ENCODE measurements around the gene CLDN10. TPM values are rescaled to one million over a fixed set of nuclear protein-coding genes. Genes with fewer than 3 reads are reported as not detected.

CLDN10 gene
- total and polyA plus RNA-seq, 2 donors = 0.94 to 1.1 TPM

GRCh38 chr13:95570016-95570415 lies 17.5 kb downstream of the CLDN10 start:
- Histone ChIP-seq H3K4me1 (ENCODE audit: control insufficient read depth in 2 of 2, insufficient read depth in 2 of 2, low read length in 2 of 2) (no peaks in the 10 kb centered on the region), H3K27me3 (ENCODE audit: control insufficient read depth in 2 of 2, insufficient read depth in 1 of 2, low read length in 1 of 2) (no peaks in the 10 kb centered on the region), H3K36me3 (ENCODE audit: control insufficient read depth in 2 of 2, insufficient read depth in 2 of 2, low read length in 1 of 2) (no peaks in the 10 kb centered on the region), H3K4me3 (ENCODE audit: low read length in 2 of 2) (no peak overlapping the region), H3K9me3 (ENCODE audit: control insufficient read depth in 2 of 2, insufficient read depth in 1 of 2, low read length in 1 of 2) (no peaks in the 10 kb centered on the region), H3K27ac (ENCODE audit: low read depth in 1 of 2, low read length in 1 of 2) (no peak overlapping the region)
- 94% methylated on average over 5 of the region's 5 CpGs for WGBS
- no peak for DNase-seq (ENCODE audit: low read depth in 6 of 9, low spot score in 9 of 9)

GRCh38 chr13:95571941-95572340 lies 19.4 kb downstream of the CLDN10 start:
- H3K27ac ChIP-seq (ENCODE audit: low read depth in 1 of 2, low read length in 1 of 2) = no peak overlapping the region
- no peaks in the 10 kb centered on the region for H3K9me3 ChIP-seq (ENCODE audit: control insufficient read depth in 2 of 2, insufficient read depth in 1 of 2, low read length in 1 of 2)
- H3K4me1 ChIP-seq (ENCODE audit: control insufficient read depth in 2 of 2, insufficient read depth in 2 of 2, low read length in 2 of 2) = no peaks in the 10 kb centered on the region
- H3K4me3 ChIP-seq (ENCODE audit: low read length in 2 of 2) = no peak overlapping the region
- no peaks in the 10 kb centered on the region for H3K27me3 ChIP-seq (ENCODE audit: control insufficient read depth in 2 of 2, insufficient read depth in 1 of 2, low read length in 1 of 2)
- 95% methylated on average over 6 of the region's 6 CpGs for WGBS
- H3K36me3 ChIP-seq (ENCODE audit: control insufficient read depth in 2 of 2, insufficient read depth in 2 of 2, low read length in 1 of 2) = no peaks in the 10 kb centered on the region
- DNase-seq (ENCODE audit: low read depth in 6 of 9, low spot score in 9 of 9) = no peak

GRCh38 chr13:95573221-95573620 lies 20.7 kb downstream of the CLDN10 start:
- Histone ChIP-seq H3K9me3 (ENCODE audit: control insufficient read depth in 2 of 2, insufficient read depth in 1 of 2, low read length in 1 of 2) (no peaks in the 10 kb centered on the region), H3K4me1 (ENCODE audit: control insufficient read depth in 2 of 2, insufficient read depth in 2 of 2, low read length in 2 of 2) (no peaks in the 10 kb centered on the region), H3K27me3 (ENCODE audit: control insufficient read depth in 2 of 2, insufficient read depth in 1 of 2, low read length in 1 of 2) (no peaks in the 10 kb centered on the region), H3K27ac (ENCODE audit: low read depth in 1 of 2, low read length in 1 of 2) (no peak overlapping the region), H3K4me3 (ENCODE audit: low read length in 2 of 2) (no peak overlapping the region), H3K36me3 (ENCODE audit: control insufficient read depth in 2 of 2, insufficient read depth in 2 of 2, low read length in 1 of 2) (no peaks in the 10 kb centered on the region)
- 95% methylated on average over 4 of the region's 4 CpGs for WGBS
- no peak for DNase-seq (ENCODE audit: low read depth in 6 of 9, low spot score in 9 of 9)

- no peaks in the 10 kb centered on the region for H3K27me3 ChIP-seq (ENCODE audit: control insufficient read depth in 2 of 2, insufficient read depth in 1 of 2, low read length in 1 of 2)
- no peaks in the 10 kb centered on the region for H3K9me3 ChIP-seq (ENCODE audit: control insufficient read depth in 2 of 2, insufficient read depth in 1 of 2, low read length in 1 of 2)
- no peaks in the 10 kb centered on the region for H3K4me1 ChIP-seq (ENCODE audit: control insufficient read depth in 2 of 2, insufficient read depth in 2 of 2, low read length in 2 of 2)
- DNase-seq (ENCODE audit: low read depth in 6 of 9, low spot score in 9 of 9) = no peak
- H3K27ac ChIP-seq (ENCODE audit: low read depth in 1 of 2, low read length in 1 of 2) = no peak overlapping the region
- 95% methylated on average over 3 of the region's 3 CpGs for WGBS
- no peaks in the 10 kb centered on the region for H3K36me3 ChIP-seq (ENCODE audit: control insufficient read depth in 2 of 2, insufficient read depth in 2 of 2, low read length in 1 of 2)
- no peak overlapping the region for H3K4me3 ChIP-seq (ENCODE audit: low read length in 2 of 2)
Measured at GRCh38 chr13:95579303-95579702, 26.8 kb downstream of the CLDN10 start.

- Histone ChIP-seq H3K4me3 (ENCODE audit: low read length in 2 of 2) (no peak overlapping the region), H3K27me3 (ENCODE audit: control insufficient read depth in 2 of 2, insufficient read depth in 1 of 2, low read length in 1 of 2) (no peaks in the 10 kb centered on the region), H3K4me1 (ENCODE audit: control insufficient read depth in 2 of 2, insufficient read depth in 2 of 2, low read length in 2 of 2) (no peaks in the 10 kb centered on the region), H3K27ac (ENCODE audit: low read depth in 1 of 2, low read length in 1 of 2) (no peak overlapping the region), H3K36me3 (ENCODE audit: control insufficient read depth in 2 of 2, insufficient read depth in 2 of 2, low read length in 1 of 2) (no peaks in the 10 kb centered on the region), H3K9me3 (ENCODE audit: control insufficient read depth in 2 of 2, insufficient read depth in 1 of 2, low read length in 1 of 2) (peaks cover 0 to 4% of the 10 kb centered on the region in 2 donors)
- DNase-seq (ENCODE audit: low read depth in 6 of 9, low spot score in 9 of 9) = no peak
- WGBS = 98% methylated on average over 4 of the region's 4 CpGs
Measured at GRCh38 chr13:95585867-95586266, 33.3 kb downstream of the CLDN10 start.

GRCh38 chr13:95588134-95588533 lies 35.6 kb downstream of the CLDN10 start:
- no peaks in the 10 kb centered on the region for H3K4me1 ChIP-seq (ENCODE audit: control insufficient read depth in 2 of 2, insufficient read depth in 2 of 2, low read length in 2 of 2)
- DNase-seq (ENCODE audit: low read depth in 6 of 9, low spot score in 9 of 9) = no peak
- no peaks in the 10 kb centered on the region for H3K27me3 ChIP-seq (ENCODE audit: control insufficient read depth in 2 of 2, insufficient read depth in 1 of 2, low read length in 1 of 2)
- 95% methylated on average over 3 of the region's 3 CpGs for WGBS
- peaks cover 0 to 4% of the 10 kb centered on the region in 2 donors for H3K9me3 ChIP-seq (ENCODE audit: control insufficient read depth in 2 of 2, insufficient read depth in 1 of 2, low read length in 1 of 2)
- H3K36me3 ChIP-seq (ENCODE audit: control insufficient read depth in 2 of 2, insufficient read depth in 2 of 2, low read length in 1 of 2) = no peaks in the 10 kb centered on the region
- no peak overlapping the region for H3K4me3 ChIP-seq (ENCODE audit: low read length in 2 of 2)
- H3K27ac ChIP-seq (ENCODE audit: low read depth in 1 of 2, low read length in 1 of 2) = no peak overlapping the region

GRCh38 chr13:95588721-95589120 lies 36.2 kb downstream of the CLDN10 start:
- Histone ChIP-seq H3K27me3 (ENCODE audit: control insufficient read depth in 2 of 2, insufficient read depth in 1 of 2, low read length in 1 of 2) (no peaks in the 10 kb centered on the region), H3K4me3 (ENCODE audit: low read length in 2 of 2) (no peak overlapping the region), H3K27ac (ENCODE audit: low read depth in 1 of 2, low read length in 1 of 2) (no peak overlapping the region), H3K9me3 (ENCODE audit: control insufficient read depth in 2 of 2, insufficient read depth in 1 of 2, low read length in 1 of 2) (peaks cover 0 to 4% of the 10 kb centered on the region in 2 donors), H3K4me1 (ENCODE audit: control insufficient read depth in 2 of 2, insufficient read depth in 2 of 2, low read length in 2 of 2) (no peaks in the 10 kb centered on the region), H3K36me3 (ENCODE audit: control insufficient read depth in 2 of 2, insufficient read depth in 2 of 2, low read length in 1 of 2) (no peaks in the 10 kb centered on the region)
- DNase-seq (ENCODE audit: low read depth in 6 of 9, low spot score in 9 of 9) = no peak
- 99% methylated on average over 2 of the region's 2 CpGs for WGBS

GRCh38 chr13:95593462-95593861 lies 40.9 kb downstream of the CLDN10 start:
- Histone ChIP-seq H3K36me3 (ENCODE audit: control insufficient read depth in 2 of 2, insufficient read depth in 2 of 2, low read length in 1 of 2) (no peaks in the 10 kb centered on the region), H3K4me3 (ENCODE audit: low read length in 2 of 2) (no peak overlapping the region), H3K4me1 (ENCODE audit: control insufficient read depth in 2 of 2, insufficient read depth in 2 of 2, low read length in 2 of 2) (no peaks in the 10 kb centered on the region), H3K27ac (ENCODE audit: low read depth in 1 of 2, low read length in 1 of 2) (no peak overlapping the region), H3K27me3 (ENCODE audit: control insufficient read depth in 2 of 2, insufficient read depth in 1 of 2, low read length in 1 of 2) (no peaks in the 10 kb centered on the region), H3K9me3 (ENCODE audit: control insufficient read depth in 2 of 2, insufficient read depth in 1 of 2, low read length in 1 of 2) (no peaks in the 10 kb centered on the region)
- DNase-seq (ENCODE audit: low read depth in 6 of 9, low spot score in 9 of 9) = no peak
- WGBS = 98% methylated on average over 1 of the region's 1 CpG

- 95% methylated on average over 1 of the region's 1 CpG for WGBS
- H3K27ac ChIP-seq (ENCODE audit: low read depth in 1 of 2, low read length in 1 of 2) = no peak overlapping the region
Measured at GRCh38 chr13:95596701-95597100, 44.2 kb downstream of the CLDN10 start.

GRCh38 chr13:95601216-95601615 lies 48.7 kb downstream of the CLDN10 start:
- WGBS = 79% methylated on average over 2 of the region's 2 CpGs
- DNase-seq (ENCODE audit: low read depth in 6 of 9, low spot score in 9 of 9) = no peak

More at GRCh38 chr13:95596701-95597100, 44.2 kb downstream of the CLDN10 start:
- H3K4me1 ChIP-seq (ENCODE audit: control insufficient read depth in 2 of 2, insufficient read depth in 2 of 2, low read length in 2 of 2) = no peaks in the 10 kb centered on the region
- no peak overlapping the region for H3K4me3 ChIP-seq (ENCODE audit: low read length in 2 of 2)
- no peaks in the 10 kb centered on the region for H3K9me3 ChIP-seq (ENCODE audit: control insufficient read depth in 2 of 2, insufficient read depth in 1 of 2, low read length in 1 of 2)
- H3K27me3 ChIP-seq (ENCODE audit: control insufficient read depth in 2 of 2, insufficient read depth in 1 of 2, low read length in 1 of 2) = no peaks in the 10 kb centered on the region
- DNase-seq (ENCODE audit: low read depth in 6 of 9, low spot score in 9 of 9) = no peak
- H3K36me3 ChIP-seq (ENCODE audit: control insufficient read depth in 2 of 2, insufficient read depth in 2 of 2, low read length in 1 of 2) = no peaks in the 10 kb centered on the region

More at GRCh38 chr13:95601216-95601615, 48.7 kb downstream of the CLDN10 start:
- no peak overlapping the region for H3K27ac ChIP-seq (ENCODE audit: low read depth in 1 of 2, low read length in 1 of 2)
- no peaks in the 10 kb centered on the region for H3K4me1 ChIP-seq (ENCODE audit: control insufficient read depth in 2 of 2, insufficient read depth in 2 of 2, low read length in 2 of 2)
- H3K27me3 ChIP-seq (ENCODE audit: control insufficient read depth in 2 of 2, insufficient read depth in 1 of 2, low read length in 1 of 2) = no peaks in the 10 kb centered on the region
- H3K9me3 ChIP-seq (ENCODE audit: control insufficient read depth in 2 of 2, insufficient read depth in 1 of 2, low read length in 1 of 2) = no peaks in the 10 kb centered on the region
- no peak overlapping the region for H3K4me3 ChIP-seq (ENCODE audit: low read length in 2 of 2)
- H3K36me3 ChIP-seq (ENCODE audit: control insufficient read depth in 2 of 2, insufficient read depth in 2 of 2, low read length in 1 of 2) = no peaks in the 10 kb centered on the region

Data from thymus (tissue), 11 donors.